Measurements from ENCODE around the gene GJB4.
"Not testable (repeated sequence)": the region's sequence is repeated elsewhere in the genome, so short reads cannot be mapped to it uniquely, and the experiment has no call there.

The GJB4 gene

GRCh38 chr1:34759503-34760357, at the start of gene GJB4:
TSS of gene GJB4 (plus strand) at chr1:34759740. CDS start at chr1:34761255, 1,515 bp downstream.
- no peak for DNase-seq

DNA sequence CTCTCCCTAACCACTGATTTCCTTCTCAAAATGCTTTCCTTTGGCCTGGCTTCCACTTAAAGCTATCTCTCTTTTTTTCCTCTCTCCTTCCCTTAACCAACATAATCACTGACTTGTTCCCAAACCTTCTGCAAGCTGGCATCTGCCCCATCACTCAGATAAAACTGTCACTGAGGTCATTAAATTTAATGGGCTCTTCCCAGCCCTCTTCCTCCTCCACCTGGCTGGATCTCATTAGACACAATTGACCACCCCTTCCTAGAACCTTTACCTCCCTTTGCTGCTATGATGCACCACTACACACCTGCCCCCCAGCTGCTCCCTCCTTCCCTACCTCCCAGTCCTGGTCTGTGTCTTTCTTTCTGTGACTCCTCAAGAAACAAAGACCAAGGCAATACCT, 48.7 kb upstream of the GJB4 start:
- DNase-seq = no peak

GRCh38 chr1:34711485-34711884, 48.1 kb upstream of the GJB4 start:
- DNase-seq = no peak

DNA sequence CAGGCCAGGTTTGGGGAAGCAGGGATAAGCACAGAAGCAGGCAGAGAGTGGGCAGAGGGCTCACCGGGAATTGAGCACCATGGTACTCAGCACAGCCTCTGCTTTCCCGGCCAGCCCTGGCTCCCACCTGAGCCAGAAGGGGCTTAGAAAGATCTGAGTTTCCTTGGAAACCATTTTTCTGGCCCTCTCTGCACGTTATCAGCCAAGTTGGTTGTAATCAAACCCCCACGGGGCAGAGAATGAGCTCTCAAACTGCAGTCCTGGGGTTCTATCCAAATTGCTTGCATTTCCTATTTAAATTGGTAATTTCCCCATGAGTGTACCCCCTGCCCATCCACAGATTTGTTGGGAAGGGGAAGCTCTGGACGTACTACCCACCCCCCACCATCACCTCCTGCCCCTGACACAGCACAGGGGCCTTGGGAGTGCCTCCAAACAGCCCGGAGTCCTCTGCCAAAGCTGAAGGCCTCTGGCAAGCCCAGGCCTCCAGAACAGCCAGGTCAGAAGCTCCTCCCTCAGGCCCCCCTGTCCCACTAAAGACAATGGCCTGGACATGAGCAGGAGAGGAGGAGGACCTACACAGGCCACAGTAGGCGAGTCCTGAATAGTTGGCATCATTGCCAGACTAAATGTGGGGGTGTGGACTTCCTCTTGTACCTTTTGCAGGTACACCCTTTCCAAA, 47.4 kb upstream of the GJB4 start:
- DNase-seq = no peak

DNA sequence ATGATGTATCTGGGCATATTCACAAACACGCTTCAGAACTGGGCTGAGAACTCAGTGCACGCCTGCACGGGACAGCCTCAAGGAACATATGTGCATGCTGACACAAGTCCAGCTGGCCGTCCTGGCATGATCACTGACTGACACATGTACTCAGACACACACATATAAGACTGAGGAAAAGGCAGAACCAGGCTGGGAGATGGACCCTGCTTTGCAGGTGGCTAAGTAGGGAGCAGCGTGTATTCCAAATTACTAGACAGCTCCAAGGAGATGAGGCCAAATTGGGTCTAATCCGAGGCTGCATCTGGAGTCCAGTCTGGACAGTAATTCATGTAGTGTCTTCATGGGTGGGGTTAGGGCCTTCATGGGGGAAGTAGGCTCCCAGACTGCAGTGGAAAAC, 46.1 kb upstream of the GJB4 start:
- DNase-seq = no peak

- no peak for DNase-seq
These were observed 45.2 kb upstream of the GJB4 start for GRCh38 chr1:34714386-34714785.

- no peak for DNase-seq
These were observed 44.4 kb upstream of the GJB4 start for GRCh38 chr1:34715139-34715538.

DNA sequence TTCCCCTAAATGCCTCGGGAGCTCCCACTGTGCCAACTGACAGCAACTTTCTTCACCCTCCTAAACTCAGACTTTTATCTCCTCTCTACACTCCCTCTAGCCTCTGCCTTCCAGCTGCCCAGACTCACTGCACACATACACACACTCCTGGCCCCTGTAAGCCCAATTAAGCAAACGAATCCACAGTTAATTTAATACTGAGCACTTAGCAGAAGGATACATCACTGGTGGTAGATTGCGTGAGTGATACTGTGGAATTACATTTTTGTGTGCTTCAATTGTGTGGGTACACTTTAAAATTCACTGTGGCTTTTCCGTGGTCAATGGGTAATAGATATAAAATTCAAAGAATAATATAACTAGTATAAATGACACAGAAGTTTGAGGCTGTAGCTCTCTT, 38.3 kb upstream of the GJB4 start:
- DNase-seq = no peak

DNA sequence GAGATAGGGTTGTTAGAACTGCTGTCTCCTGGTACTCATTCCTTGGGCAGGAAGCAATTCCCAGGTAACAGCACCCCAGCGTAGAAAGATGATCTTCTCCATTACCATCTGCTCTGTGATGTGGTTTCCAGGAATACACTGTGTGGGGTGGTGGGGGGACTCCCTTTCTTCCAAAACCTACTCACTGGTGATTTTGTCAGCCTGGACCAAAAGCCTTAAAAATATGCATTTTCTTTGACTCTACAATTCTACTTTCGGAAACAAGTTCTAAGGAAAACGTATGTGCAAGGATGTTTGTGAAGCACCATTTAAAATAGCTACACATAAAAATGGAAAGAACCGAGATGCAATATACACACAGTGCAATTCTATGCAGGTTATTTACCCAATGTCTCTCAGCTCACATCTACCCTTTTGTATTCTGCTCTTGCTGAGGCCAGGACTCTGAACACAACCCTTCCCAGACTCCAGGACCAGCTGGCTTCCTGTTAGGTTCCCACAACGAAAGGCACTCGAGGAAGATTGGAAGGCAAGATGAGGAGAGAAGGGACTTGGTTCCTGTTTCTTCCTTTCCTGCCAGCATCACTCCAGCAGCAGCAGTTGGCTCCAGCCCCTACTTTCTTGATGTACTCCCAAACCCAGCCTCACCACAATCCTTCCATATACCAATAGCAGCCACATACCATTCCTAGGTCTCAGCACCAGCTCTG, 37.7 kb upstream of the GJB4 start:
- no peak for DNase-seq

DNA sequence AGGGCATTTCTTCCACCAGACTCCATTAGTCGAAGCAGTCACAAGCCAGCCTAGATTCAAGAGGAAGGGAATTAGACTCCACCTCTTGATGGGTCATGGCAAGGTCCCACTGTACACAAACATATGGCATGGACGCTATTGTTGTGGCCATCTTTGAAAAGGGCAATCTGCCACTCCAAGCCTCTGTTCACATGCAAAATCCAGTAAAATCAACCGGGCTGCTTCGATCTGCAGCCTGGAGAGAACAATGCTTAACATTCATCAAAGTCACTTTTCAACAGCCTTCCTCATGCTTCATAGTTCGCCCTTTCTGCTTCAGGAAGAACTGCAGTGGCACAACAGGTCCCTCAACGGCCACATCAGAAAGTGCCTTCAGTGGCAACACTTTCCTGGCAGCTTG, 32.7 kb upstream of the GJB4 start:
- no peak for DNase-seq

- no peak for DNase-seq
These were observed 29.1 kb upstream of the GJB4 start for GRCh38 chr1:34730485-34730884.

DNA sequence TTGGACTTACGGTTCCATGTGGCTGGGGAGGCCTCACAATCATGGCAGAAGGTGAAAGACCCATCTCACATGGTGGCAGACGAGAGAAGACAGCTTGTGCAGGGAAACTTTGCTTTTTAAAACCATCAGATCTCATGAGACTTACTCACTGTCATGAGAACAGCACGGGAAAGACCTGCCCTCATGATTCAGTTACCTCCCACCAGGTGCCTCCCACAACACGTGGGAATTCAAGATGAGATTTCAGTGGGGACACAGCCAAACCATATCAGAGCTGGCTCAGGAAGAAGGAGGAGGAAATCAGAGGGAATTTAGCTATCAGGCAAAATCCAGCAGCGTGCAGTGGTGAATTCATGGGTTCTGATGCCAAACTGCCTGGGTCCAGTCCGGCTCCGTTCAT, 26.7 kb upstream of the GJB4 start:
- DNase-seq = not testable (repeated sequence)

DNA sequence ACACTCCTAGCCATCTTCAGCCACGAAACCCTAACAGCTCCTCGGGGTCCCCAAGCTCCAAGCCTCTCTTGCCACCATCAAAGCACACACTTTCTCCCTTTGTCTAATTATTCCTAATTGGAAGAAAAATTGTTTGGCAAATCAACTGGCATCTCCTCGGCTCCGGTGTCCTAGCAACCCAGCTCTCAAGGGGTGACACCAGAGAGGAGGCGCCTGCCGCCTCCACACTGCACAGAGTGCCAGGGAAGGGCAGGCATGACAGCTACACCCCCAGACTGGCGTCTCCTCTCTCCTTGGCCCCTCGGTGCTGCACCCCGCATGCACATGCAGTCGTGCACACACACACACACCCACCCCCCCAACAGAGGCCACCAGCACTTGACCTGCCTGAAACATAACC, 22.8 kb upstream of the GJB4 start:
- DNase-seq = no peak

DNA sequence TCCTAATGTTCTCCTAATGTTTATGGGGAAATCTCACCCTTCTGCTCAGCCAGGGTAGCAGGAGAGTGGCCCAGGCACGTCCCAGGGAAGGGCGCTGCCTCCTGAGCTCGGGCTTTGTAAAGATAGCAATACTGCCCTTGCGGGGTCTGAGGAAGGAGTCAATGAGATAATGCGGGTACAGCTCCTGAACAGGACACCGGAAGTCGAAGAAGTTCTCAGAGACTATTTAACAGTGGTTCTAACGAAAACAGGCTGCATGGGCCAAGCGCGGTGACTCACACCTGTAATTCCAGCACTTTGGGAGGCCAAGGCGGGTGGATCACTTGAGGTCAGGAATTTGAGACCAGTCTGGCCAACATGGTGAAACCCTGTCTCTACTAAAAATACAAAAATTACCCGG, 22.3 kb upstream of the GJB4 start:
- DNase-seq = not testable (repeated sequence)

DNA sequence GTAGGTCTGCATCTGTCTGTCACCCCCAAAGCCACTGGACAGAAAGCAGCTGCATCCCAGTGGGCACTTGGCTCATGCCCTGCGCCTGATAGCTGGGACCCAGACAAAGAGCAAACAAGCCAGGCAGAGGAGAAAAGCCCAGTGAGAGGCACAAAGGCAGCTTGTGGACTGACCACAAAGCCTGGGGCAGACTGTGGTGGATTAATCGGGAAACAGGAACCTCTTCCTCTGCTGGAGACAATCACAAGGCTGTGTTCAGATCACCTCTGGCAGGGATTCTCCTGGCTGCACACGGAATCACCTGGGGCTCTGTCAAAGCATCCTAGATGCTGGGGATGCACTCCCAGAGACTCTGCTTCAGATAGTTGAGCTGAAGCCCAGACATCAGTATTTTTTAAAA, 19.9 kb upstream of the GJB4 start:
- no peak for DNase-seq

DNA sequence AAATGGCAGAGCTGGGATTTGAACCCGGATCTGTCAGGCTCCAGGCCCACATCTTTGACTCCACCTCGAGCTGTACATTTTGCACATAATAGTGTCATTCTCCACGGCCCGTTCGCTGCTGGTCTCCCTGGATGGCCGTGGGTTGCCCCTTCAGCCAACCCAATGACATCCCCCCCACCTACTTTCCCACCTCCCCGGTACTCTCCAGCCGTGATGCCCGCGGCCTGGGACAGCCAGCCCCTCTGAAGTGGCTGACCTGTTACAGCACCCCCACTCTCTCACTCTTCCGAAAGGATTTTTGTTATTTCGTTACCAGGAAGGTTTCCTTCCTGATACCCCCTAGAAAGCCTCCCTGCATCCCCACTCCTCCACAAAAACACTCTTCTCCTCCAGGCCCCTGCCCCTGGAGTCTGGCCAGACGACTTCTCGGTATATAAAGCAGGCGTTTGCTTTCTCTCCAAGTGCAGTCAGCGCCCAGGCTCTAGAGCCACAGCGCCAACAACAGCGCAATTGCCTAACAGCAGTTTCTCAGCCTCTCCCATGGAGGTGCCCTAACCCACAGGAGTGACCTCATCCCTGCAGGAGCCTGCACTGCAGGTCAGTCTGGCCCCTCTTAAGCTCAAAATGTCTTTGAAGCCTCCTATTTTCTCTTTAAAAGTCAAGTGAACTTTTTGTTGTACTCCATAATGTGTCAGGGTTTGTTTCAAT, 19.2 kb upstream of the GJB4 start:
- no peak for DNase-seq

DNA sequence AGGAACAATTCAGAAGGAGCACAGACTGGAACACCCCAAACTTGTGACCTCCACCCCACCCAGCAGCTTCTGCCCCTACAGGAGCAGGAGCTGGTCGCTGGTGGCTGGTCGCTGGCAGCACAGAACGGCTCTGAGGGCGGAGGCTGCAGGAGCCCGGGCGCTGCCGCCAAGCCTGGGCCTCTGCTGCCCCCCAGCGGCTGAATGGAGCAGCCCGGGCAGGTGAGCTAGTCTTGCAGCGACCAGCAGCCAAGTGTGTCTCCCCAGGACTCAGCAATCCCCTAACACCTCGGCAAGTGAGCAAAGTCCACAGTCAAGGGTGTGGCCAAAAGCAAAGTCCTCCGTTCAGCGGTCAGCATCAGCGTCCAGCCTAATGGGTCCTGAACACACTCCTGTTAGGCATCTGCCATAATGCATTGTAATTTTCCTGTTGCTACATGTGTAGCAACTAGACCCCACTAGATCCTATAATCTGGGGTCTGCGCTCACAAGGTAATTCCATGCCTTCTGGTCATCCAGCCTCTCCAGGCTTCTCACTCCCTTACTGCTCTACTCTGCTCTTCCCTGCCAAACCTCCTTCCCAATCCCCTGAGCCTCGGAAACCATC, 16.8 kb upstream of the GJB4 start:
- peak; percentile 39 for DNase-seq

DNA sequence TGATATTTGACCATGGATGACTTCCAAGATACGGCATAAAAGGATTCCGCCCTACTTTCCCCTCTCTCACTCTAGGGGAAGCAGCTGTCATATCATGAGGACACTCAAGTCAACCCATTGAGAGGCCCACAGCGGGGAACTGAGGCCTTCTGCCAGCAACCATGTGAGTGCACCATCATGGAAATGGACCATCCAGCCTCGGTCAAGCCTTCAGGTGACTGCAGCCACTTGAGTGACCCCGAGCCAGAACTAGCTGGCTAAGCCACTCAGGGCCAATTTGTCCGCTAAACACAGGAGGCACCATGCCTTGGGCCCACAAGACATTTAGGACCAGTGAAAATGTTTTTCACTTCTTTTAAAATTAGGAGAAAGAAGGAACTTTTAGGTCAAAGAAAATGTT, 15.8 kb upstream of the GJB4 start:
- no peak for DNase-seq

- DNase-seq = no peak
These were observed 14.7 kb upstream of the GJB4 start for GRCh38 chr1:34744851-34745250.

DNA sequence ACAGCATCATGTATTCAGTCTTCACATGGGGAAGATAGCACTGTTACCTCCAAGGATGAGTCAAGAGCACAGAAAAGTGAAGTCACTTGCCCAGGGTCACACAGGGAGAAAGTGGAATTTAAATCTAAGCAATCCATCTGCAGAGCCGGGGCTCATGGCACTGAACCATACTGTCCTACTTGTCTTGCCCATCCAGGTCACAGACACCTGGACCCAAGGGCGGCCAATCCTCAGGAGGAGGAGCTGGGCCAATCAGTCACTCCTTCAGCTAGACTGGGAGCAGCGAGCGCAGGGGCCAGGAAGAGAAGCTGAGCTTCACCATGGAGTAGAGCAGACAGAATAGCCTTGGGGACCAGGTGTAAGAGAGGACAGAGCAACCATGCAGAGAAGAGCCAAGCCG, 13.9 kb upstream of the GJB4 start:
- DNase-seq = no peak

DNA sequence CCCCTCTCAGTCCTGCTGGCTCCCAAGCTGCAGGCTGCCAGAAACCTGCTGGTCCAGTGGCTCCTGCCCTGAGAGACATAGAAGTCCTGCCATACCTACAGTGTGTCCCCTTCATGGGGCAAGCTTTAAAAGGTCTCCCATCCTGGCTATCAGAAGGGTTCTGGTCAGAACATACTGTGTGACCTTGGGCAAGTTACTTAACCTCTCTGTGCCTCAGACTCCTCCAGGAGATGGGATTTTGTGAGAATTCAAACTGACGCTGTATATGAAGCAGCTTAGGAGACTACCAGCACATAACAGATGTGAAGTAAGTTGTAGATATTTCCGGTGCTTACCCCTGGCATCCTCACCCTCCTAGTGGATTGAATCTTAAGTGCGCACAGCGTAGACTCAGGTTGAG, 13.4 kb upstream of the GJB4 start:
- DNase-seq = no peak

DNA sequence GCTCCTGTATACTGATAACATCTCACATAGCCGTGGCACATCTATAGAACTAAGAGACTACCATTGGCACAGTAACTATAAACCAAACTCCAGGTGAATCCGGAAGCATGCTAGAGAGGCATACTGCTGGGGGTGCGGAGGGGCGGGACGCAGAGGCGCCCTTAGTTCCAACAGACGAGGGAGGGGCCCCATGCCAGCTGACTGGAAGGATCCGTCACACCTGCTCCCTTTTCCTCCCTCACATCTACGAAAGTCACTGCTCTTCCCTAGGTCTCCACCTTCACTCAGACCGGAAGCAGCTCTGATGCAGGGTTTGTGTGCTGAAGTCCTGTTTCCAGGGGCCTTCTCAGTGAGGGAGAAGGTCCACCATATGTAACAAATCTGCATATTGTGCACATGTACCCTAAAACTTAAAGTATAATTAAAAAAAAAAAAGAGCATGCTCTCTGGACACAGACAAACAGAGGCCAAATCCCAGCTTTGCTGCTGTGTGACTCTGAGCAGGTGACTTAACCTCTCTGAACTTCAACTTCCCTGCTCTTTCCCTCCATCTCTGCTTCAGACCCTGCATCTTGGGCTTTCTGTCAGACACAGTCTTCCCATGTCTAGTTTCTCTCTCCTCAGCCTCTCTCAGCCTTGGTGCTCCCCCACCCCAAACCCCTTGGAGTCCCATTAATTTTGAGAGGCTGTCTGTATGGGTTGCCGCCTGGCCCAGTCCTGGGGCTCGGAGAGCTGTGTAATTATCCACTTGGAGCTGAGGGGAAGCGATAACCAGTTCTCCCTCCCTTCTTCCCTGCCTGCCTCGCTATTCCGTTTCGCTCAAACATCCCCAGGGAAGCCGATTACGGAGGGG, 12.5 kb upstream of the GJB4 start:
- no peak for DNase-seq
